Skeletal muscle satellite cell (primary cell): ENCODE results near the gene ANO10.
"Not testable (repeated sequence)": the region's sequence is repeated elsewhere in the genome, so short reads cannot be mapped to it uniquely, and the experiment has no call there.

Experiments used
- H3K27me3 ChIP-seq: 2 replicates; pipeline ENCODE4 v1.7.0; 2013; ENCODE audit warnings: low read length; ENCODE audit not compliant: control insufficient read depth, insufficient read depth
- H3K36me3 ChIP-seq: 2 replicates; pipeline ENCODE4 v1.7.0; 2013; ENCODE audit warnings: mild to moderate bottlenecking, control low read depth, low read length; ENCODE audit not compliant: insufficient read depth
- H3K4me1 ChIP-seq: 2 replicates; pipeline ENCODE4 v1.7.0; 2013; ENCODE audit warnings: low read length; ENCODE audit not compliant: control insufficient read depth, insufficient read depth
- H3K4me2 ChIP-seq: 2 replicates; pipeline ENCODE4 v1.7.0; 2013; ENCODE audit warnings: mild to moderate bottlenecking, low read length
- H3K4me3 ChIP-seq: 2 replicates; pipeline ENCODE4 v1.7.0; 2013; ENCODE audit warnings: low read length
- H3K9ac ChIP-seq: 2 replicates; pipeline ENCODE4 v1.7.0; 2013; ENCODE audit warnings: mild to moderate bottlenecking, low read depth, low read length, moderate library complexity
- H3K9me3 ChIP-seq: replicated peaks from 2 replicates; pipeline ENCODE4 v1.7.0; 2013; ENCODE audit warnings: mild to moderate bottlenecking, control low read depth, low read length

The ANO10 gene

GRCh38 chr3:43559961-43560360 is 61.9 kb downstream of the ANO10 start:
- Histone ChIP-seq H3K36me3 (peaks cover 9% of the 10 kb centered on the region), H3K9me3 (no peaks in the 10 kb centered on the region), H3K4me2 (no peak overlapping the region), H3K9ac (no peak overlapping the region), H3K4me1 (no peaks in the 10 kb centered on the region), H3K4me3 (no peak overlapping the region), H3K27me3 (no peaks in the 10 kb centered on the region)

- Histone ChIP-seq H3K4me2 (no peak overlapping the region), H3K4me1 (no peaks in the 10 kb centered on the region), H3K9ac (no peak overlapping the region), H3K27me3 (no peaks in the 10 kb centered on the region), H3K9me3 (no peaks in the 10 kb centered on the region), H3K4me3 (no peak overlapping the region), H3K36me3 (peaks cover 9% of the 10 kb centered on the region)
Observed at GRCh38 chr3:43558171-43558570, 63.6 kb downstream of the ANO10 start.

- Histone ChIP-seq H3K36me3 (no peaks in the 10 kb centered on the region), H3K4me2 (no peak overlapping the region), H3K4me3 (no peak overlapping the region), H3K4me1 (no peaks in the 10 kb centered on the region), H3K27me3 (no peaks in the 10 kb centered on the region), H3K9me3 (no peaks in the 10 kb centered on the region), H3K9ac (no peak overlapping the region)
Observed at GRCh38 chr3:43549626-43550290, 72.1 kb downstream of the ANO10 start.

- H3K36me3 ChIP-seq, H3K4me1 ChIP-seq, H3K4me3 ChIP-seq: not testable (repeated sequence)
Observed at GRCh38 chr3:43544277-43544676, 77.5 kb downstream of the ANO10 start.

GRCh38 chr3:43542328-43543043 is 79.3 kb downstream of the ANO10 start:
- no peaks in the 10 kb centered on the region for H3K27me3 ChIP-seq
- H3K36me3 ChIP-seq = no peaks in the 10 kb centered on the region
- no peak overlapping the region for H3K9ac ChIP-seq
- H3K4me2 ChIP-seq = no peak overlapping the region
- H3K4me3 ChIP-seq = no peak overlapping the region
- no peaks in the 10 kb centered on the region for H3K9me3 ChIP-seq
- no peaks in the 10 kb centered on the region for H3K4me1 ChIP-seq

More at GRCh38 chr3:43544277-43544676, 77.5 kb downstream of the ANO10 start:
- H3K9ac ChIP-seq, H3K4me2 ChIP-seq, H3K9me3 ChIP-seq, H3K27me3 ChIP-seq: not testable (repeated sequence)

- Histone ChIP-seq H3K4me2 (no peak overlapping the region), H3K4me3 (no peak overlapping the region), H3K9ac (no peak overlapping the region), H3K27me3 (no peaks in the 10 kb centered on the region), H3K9me3 (no peaks in the 10 kb centered on the region), H3K36me3 (no peaks in the 10 kb centered on the region), H3K4me1 (no peaks in the 10 kb centered on the region)
Observed at GRCh38 chr3:43540624-43541023, 81.2 kb downstream of the ANO10 start.

- no peak overlapping the region for H3K9ac ChIP-seq
Observed at GRCh38 chr3:43539321-43539720, 82.5 kb downstream of the ANO10 start.

GRCh38 chr3:43537225-43537624 is 84.6 kb downstream of the ANO10 start:
- no peak overlapping the region for H3K4me3 ChIP-seq
- H3K27me3 ChIP-seq = no peaks in the 10 kb centered on the region
- no peaks in the 10 kb centered on the region for H3K9me3 ChIP-seq
- H3K36me3 ChIP-seq = no peaks in the 10 kb centered on the region
- H3K4me2 ChIP-seq = no peak overlapping the region
- no peak overlapping the region for H3K9ac ChIP-seq
- H3K4me1 ChIP-seq = peaks cover 2% of the 10 kb centered on the region

More at GRCh38 chr3:43539321-43539720, 82.5 kb downstream of the ANO10 start:
- H3K9me3 ChIP-seq = no peaks in the 10 kb centered on the region
- H3K27me3 ChIP-seq = no peaks in the 10 kb centered on the region
- no peaks in the 10 kb centered on the region for H3K4me1 ChIP-seq
- no peak overlapping the region for H3K4me2 ChIP-seq
- H3K4me3 ChIP-seq = no peak overlapping the region
- H3K36me3 ChIP-seq = no peaks in the 10 kb centered on the region

GRCh38 chr3:43534675-43535074 is 87.1 kb downstream of the ANO10 start:
- Histone ChIP-seq H3K4me1 (peaks cover 4% of the 10 kb centered on the region), H3K36me3 (no peaks in the 10 kb centered on the region), H3K9me3 (no peaks in the 10 kb centered on the region), H3K4me3 (no peak overlapping the region), H3K9ac (no peak overlapping the region), H3K4me2 (no peak overlapping the region), H3K27me3 (no peaks in the 10 kb centered on the region)

- Histone ChIP-seq H3K4me1 (peaks cover 4% of the 10 kb centered on the region), H3K36me3 (no peaks in the 10 kb centered on the region)
Observed at GRCh38 chr3:43533009-43533408, 88.8 kb downstream of the ANO10 start.

GRCh38 chr3:43531835-43532234 is 90.0 kb downstream of the ANO10 start:
- Histone ChIP-seq H3K4me2 (no peak overlapping the region), H3K36me3 (no peaks in the 10 kb centered on the region), H3K9ac (no peak overlapping the region), H3K27me3 (no peaks in the 10 kb centered on the region), H3K4me1 (peaks cover 4% of the 10 kb centered on the region), H3K4me3 (no peak overlapping the region), H3K9me3 (no peaks in the 10 kb centered on the region)

More at GRCh38 chr3:43533009-43533408, 88.8 kb downstream of the ANO10 start:
- Histone ChIP-seq H3K4me2 (no peak overlapping the region), H3K4me3 (no peak overlapping the region), H3K9ac (no peak overlapping the region), H3K9me3 (no peaks in the 10 kb centered on the region), H3K27me3 (no peaks in the 10 kb centered on the region)
